CD14-positive monocyte (primary cell): Measurements from ENCODE around the gene SLC39A10. TPM values are rescaled to one million over a fixed set of nuclear protein-coding genes. Genes with fewer than 3 reads are reported as not detected.

ENCODE experiments used
- DNase-seq, 3 donors: peaks; one replicate each; pipeline ENCODE4 v3.0.0-alpha.2; 2011 to 2022
- H2AFZ ChIP-seq: 2 replicates; pipeline ENCODE4 v1.6.0; 2012; ENCODE audit warnings: mild to moderate bottlenecking, low read depth, low read length, inconsistent platforms; ENCODE audit not compliant: insufficient read depth, poor library complexity, severe bottlenecking
- H3K27ac ChIP-seq, 2 donors: 1 replicate in 1 of 2; 2 replicates in 1 of 2; pipeline ENCODE4 v1.5.1; 2012 to 2013; ENCODE audit warnings: low read length in 2 of 2, control low read depth in 1 of 2, inconsistent platforms in 1 of 2, low read depth in 1 of 2, mild to moderate bottlenecking in 1 of 2
- H3K27me3 ChIP-seq, 2 donors: one replicate each; pipeline versions ENCODE4 v1.6.0 to v1.6.1; 2011 to 2013; ENCODE audit warnings: low read length in 2 of 2; ENCODE audit not compliant: control insufficient read depth in 2 of 2, insufficient read depth in 2 of 2
- H3K36me3 ChIP-seq, 2 donors: replicated peaks in 1 of 2; 1 replicate in 1 of 2; 2 replicates in 1 of 2; pipeline versions ENCODE4 v1.5.1 to v1.6.1; 2012 to 2013; ENCODE audit warnings: low read length in 2 of 2, control low read depth in 1 of 2, inconsistent platforms in 1 of 2, mild to moderate bottlenecking in 1 of 2; ENCODE audit not compliant: insufficient read depth in 2 of 2, control insufficient read depth in 1 of 2
- H3K4me1 ChIP-seq, 2 donors: 1 replicate in 1 of 2; 2 replicates in 1 of 2; pipeline versions ENCODE4 v1.5.1 to v1.6.1; 2012 to 2013; ENCODE audit warnings: low read length in 2 of 2, control low read depth in 1 of 2, inconsistent platforms in 1 of 2, mild to moderate bottlenecking in 1 of 2, moderate library complexity in 1 of 2; ENCODE audit not compliant: insufficient read depth in 2 of 2, control insufficient read depth in 1 of 2
- H3K4me2 ChIP-seq: replicated peaks from 2 replicates; pipeline ENCODE3; 2012; ENCODE audit warnings: low read length, moderate library complexity, mild to moderate bottlenecking; ENCODE audit not compliant: poor library complexity, severe bottlenecking; ENCODE audit errors: extremely low read depth
- H3K4me3 ChIP-seq, 3 experiments: fragments of 200-600 bp in 1 of 3; sonication (generic) in 1 of 3; replicated peaks in 1 of 3; 1 replicate in 2 of 3; 2 replicates in 1 of 3; pipeline ENCODE4 v1.5.1; 2011 to 2013; ENCODE audit warnings: low read length in 3 of 3, mild to moderate bottlenecking in 3 of 3, control low read depth in 2 of 3, low read depth in 2 of 3, inconsistent platforms in 1 of 3, moderate library complexity in 1 of 3
- H3K79me2 ChIP-seq: 2 replicates; pipeline ENCODE4 v1.6.0; 2012; ENCODE audit warnings: mild to moderate bottlenecking, control low read depth, inconsistent platforms, low read length, moderate library complexity; ENCODE audit not compliant: insufficient read depth
- H3K9ac ChIP-seq: 2 replicates; pipeline ENCODE4 v1.6.0; 2017; ENCODE audit warnings: low read length, mild to moderate bottlenecking; ENCODE audit not compliant: insufficient read depth, poor library complexity, severe bottlenecking
- H3K9me3 ChIP-seq, 2 donors: replicated peaks in 1 of 2; 1 replicate in 1 of 2; 2 replicates in 1 of 2; pipeline versions ENCODE4 v1.5.1 to v1.6.1; 2012 to 2013; ENCODE audit warnings: low read length in 2 of 2, control low read depth in 1 of 2; ENCODE audit not compliant: control insufficient read depth in 1 of 2, insufficient read depth in 1 of 2
- H4K20me1 ChIP-seq: 2 replicates; pipeline ENCODE4 v1.6.0; 2012; ENCODE audit warnings: mild to moderate bottlenecking, low read length, control low read depth, moderate library complexity; ENCODE audit not compliant: insufficient read depth
- H3K27ac Mint-ChIP-seq, 7 donors: one replicate each; pipeline ENCODE4 v1.8.0; 2020; ENCODE audit warnings: mild to moderate bottlenecking in 7 of 7, mixed read lengths in 7 of 7, moderate library complexity in 6 of 7, inconsistent platforms in 2 of 7
- H3K27me3 Mint-ChIP-seq, 3 donors: one replicate each; pipeline ENCODE4 v1.8.0; 2021 to 2022; ENCODE audit warnings: low read depth in 3 of 3, mild to moderate bottlenecking in 3 of 3, mixed read lengths in 3 of 3, moderate library complexity in 3 of 3, inconsistent platforms in 1 of 3
- H3K36me3 Mint-ChIP-seq, 2 donors: one replicate each; pipeline ENCODE4 v1.8.0; 2020; ENCODE audit warnings: mixed read lengths in 2 of 2, inconsistent platforms in 1 of 2, mild to moderate bottlenecking in 1 of 2
- H3K4me1 Mint-ChIP-seq: one replicate; pipeline ENCODE4 v1.8.0; 2020; ENCODE audit warnings: mild to moderate bottlenecking, mixed read lengths
- H3K4me3 Mint-ChIP-seq, 2 donors: one replicate each; pipeline ENCODE4 v1.8.0; 2020; ENCODE audit warnings: mild to moderate bottlenecking in 2 of 2, mixed read lengths in 2 of 2, moderate library complexity in 1 of 2
- H3K9me3 Mint-ChIP-seq, 7 donors: one replicate each; pipeline ENCODE4 v1.8.0; 2020 to 2022; ENCODE audit warnings: mixed read lengths in 7 of 7, mild to moderate bottlenecking in 6 of 7, moderate library complexity in 6 of 7, inconsistent platforms in 2 of 7
- CTCF ChIP-seq: fragments of 200-600 bp; IDR thresholded peaks from one replicate; pipeline ENCODE4 v1.8.0; 2022; ENCODE audit warnings: antibody characterized with exemption, mild to moderate bottlenecking
- WGBS: methylation state at CpG from one replicate; pipeline ENCODE4 v1.1.5; 2013; ENCODE audit warnings: missing lambda C conversion rate; ENCODE audit not compliant: insufficient coverage; 5-methylcytosine and 5-hydroxymethylcytosine counted together
- intact Hi-C, 2 donors: fragments of 100-400 bp; cut with micrococcal nuclease; formaldehyde crosslinking; loops; one replicate each; pipeline versions ENCODE4 v1.15.0 to v1.15.1; 2023
- polyA plus RNA-seq, 3 donors: library from polyadenylated mRNA; depleted of rRNA in 1 of 3; unstranded in 2 of 3; stranded (reverse) in 1 of 3; fragments of 300-500 nt in 2 of 3; fragments of >200 nt in 1 of 3; fragmentation: Illumina TruSeq in 2 of 3; gene quantifications; 1 replicate in 2 of 3; 2 replicates in 1 of 3; pipeline ENCODE4 v1.2.3, GENCODE V29; 2012 to 2021

The SLC39A10 gene
- polyA plus RNA-seq, 3 donors, result 5.2 to 6.9 (median 5.2) TPM

GRCh38 chr2:195716466-195716865 is 59.4 kb downstream of the SLC39A10 start:
- Histone ChIP-seq H3K9ac (no peak overlapping the region), H3K79me2 (no peaks in the 10 kb centered on the region), H3K9me3 (no peaks in the 10 kb centered on the region), H3K27ac (no peak overlapping the region), H3K27me3 (no peaks in the 10 kb centered on the region), H3K4me2 (no peak overlapping the region), H3K4me3 (no peak overlapping the region), H2AFZ (no peak overlapping the region), H4K20me1 (no peaks in the 10 kb centered on the region), H3K36me3 (peaks cover 18 to 49% of the 10 kb centered on the region in 2 donors), H3K4me1 (no peaks in the 10 kb centered on the region)
- intact Hi-C loops, result no loop called here
- DNase-seq, result no peak
- Mint-ChIP-seq H3K36me3 (peaks cover 44 to 53% of the 10 kb centered on the region in 2 donors), H3K27ac (no peak overlapping the region), H3K4me3 (no peak overlapping the region), H3K9me3 (peaks cover 0 to 5% (median 1%) of the 10 kb centered on the region in 7 donors), H3K27me3 (no peaks in the 10 kb centered on the region), H3K4me1 (no peaks in the 10 kb centered on the region)
- no peak for TF ChIP-seq CTCF
- no CpG with 5 or more reads among the region's 4 CpGs for WGBS

- peaks cover 31 to 45% of the 10 kb centered on the region in 2 donors for H3K36me3 Mint-ChIP-seq
- H3K27ac Mint-ChIP-seq, result peak overlapping the region in 2 of 7 donors; percentile 17 to 40
- TF ChIP-seq CTCF, result no peak
- no peak overlapping the region for H3K9ac ChIP-seq
- H2AFZ ChIP-seq, result no peak overlapping the region
- no peaks in the 10 kb centered on the region for H4K20me1 ChIP-seq
- H3K4me2 ChIP-seq, result no peak overlapping the region
- H3K4me3 ChIP-seq, result no peak overlapping the region
- H3K9me3 Mint-ChIP-seq, result peaks cover 0 to 5% (median 0%) of the 10 kb centered on the region in 7 donors
- no peaks in the 10 kb centered on the region for H3K27me3 Mint-ChIP-seq
- WGBS, result no CpG with 5 or more reads among the region's 2 CpGs
- no peaks in the 10 kb centered on the region for H3K27me3 ChIP-seq
- H3K4me1 ChIP-seq, result no peaks in the 10 kb centered on the region
- H3K79me2 ChIP-seq, result no peaks in the 10 kb centered on the region
- peaks cover 10 to 38% of the 10 kb centered on the region in 2 donors for H3K36me3 ChIP-seq
- no peak overlapping the region for H3K27ac ChIP-seq
- H3K4me3 Mint-ChIP-seq, result no peak overlapping the region
- H3K4me1 Mint-ChIP-seq, result peaks cover 2% of the 10 kb centered on the region
- intact Hi-C loops, result no loop called here
- DNase-seq, result no peak
- no peaks in the 10 kb centered on the region for H3K9me3 ChIP-seq
Observed at GRCh38 chr2:195721042-195721441, 64.0 kb downstream of the SLC39A10 start.
